Iris pigment epithelial cell (primary cell): ENCODE results near the gene MTCP1.

Source experiments
- DNase-seq: peaks from one replicate; pipeline ENCODE4 v3.0.0-alpha.2; 2011; ENCODE audit warnings: low read depth

MTCP1 gene, protein sequence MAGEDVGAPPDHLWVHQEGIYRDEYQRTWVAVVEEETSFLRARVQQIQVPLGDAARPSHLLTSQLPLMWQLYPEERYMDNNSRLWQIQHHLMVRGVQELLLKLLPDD

GRCh38 chrX:155070975-155071693, at the start of gene MTCP1, which contains the start of the genes BRCC3 and CMC4:
TSS of gene MTCP1 (minus strand) at chrX:155071136. CDS start at chrX:155066010, 5,126 bp downstream.
TSS of gene BRCC3 (plus strand) at chrX:155071508. CDS start at chrX:155071528, 20 bp downstream.
TSS of gene CMC4 (minus strand) at chrX:155071136. CDS start at chrX:155064023, 7,113 bp downstream.
- DNase-seq: peak; percentile 76

GRCh38 chrX:155115174-155115819, 44.4 kb upstream of the MTCP1 start:
- DNase-seq: no peak

- no peak for DNase-seq
Observed at GRCh38 chrX:155113097-155113496, 42.2 kb upstream of the MTCP1 start.

DNA sequence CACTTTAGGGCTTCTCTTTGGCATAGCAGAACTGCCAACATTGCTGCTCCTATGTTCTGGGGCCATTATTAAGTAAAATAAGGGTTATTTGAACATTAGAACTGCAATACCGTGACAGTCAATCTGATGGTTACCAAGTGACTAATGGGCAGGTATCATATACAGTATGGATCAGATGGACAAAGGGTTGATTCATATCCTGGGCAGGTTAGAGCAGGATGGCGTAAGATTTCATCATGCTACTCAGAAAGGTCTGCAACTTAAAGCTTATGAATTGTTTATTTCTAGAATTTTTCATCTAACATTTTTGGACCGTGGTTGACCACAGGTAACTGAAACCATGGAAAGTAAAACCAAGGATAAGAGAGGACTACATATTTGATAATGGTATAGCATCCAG, 41.2 kb upstream of the MTCP1 start:
- DNase-seq: peak; percentile 24

GRCh38 chrX:155108427-155108826, 37.5 kb upstream of the MTCP1 start:
- DNase-seq: no peak

DNA sequence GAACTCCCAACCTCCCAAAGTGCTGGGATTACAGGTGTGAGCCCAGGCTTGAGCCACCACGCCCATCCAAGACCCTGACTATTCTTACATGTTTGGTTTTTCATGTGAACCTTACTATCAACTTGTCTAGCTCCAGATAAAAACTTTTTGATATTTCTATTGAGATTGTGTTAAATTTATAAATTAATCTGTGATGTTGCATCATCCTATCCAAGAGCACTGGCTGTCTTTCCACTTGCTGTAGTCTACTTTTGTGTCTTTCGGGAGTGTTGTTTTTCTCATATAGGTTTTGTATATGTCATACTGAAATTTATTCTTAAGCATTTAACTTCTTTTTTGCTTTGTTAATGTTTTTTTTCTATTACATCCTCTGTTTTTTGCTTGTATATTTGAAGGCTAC, 35.0 kb upstream of the MTCP1 start:
- no peak for DNase-seq

- DNase-seq: peak; percentile 15
Observed at GRCh38 chrX:155094468-155095061, 23.6 kb upstream of the MTCP1 start.

DNA sequence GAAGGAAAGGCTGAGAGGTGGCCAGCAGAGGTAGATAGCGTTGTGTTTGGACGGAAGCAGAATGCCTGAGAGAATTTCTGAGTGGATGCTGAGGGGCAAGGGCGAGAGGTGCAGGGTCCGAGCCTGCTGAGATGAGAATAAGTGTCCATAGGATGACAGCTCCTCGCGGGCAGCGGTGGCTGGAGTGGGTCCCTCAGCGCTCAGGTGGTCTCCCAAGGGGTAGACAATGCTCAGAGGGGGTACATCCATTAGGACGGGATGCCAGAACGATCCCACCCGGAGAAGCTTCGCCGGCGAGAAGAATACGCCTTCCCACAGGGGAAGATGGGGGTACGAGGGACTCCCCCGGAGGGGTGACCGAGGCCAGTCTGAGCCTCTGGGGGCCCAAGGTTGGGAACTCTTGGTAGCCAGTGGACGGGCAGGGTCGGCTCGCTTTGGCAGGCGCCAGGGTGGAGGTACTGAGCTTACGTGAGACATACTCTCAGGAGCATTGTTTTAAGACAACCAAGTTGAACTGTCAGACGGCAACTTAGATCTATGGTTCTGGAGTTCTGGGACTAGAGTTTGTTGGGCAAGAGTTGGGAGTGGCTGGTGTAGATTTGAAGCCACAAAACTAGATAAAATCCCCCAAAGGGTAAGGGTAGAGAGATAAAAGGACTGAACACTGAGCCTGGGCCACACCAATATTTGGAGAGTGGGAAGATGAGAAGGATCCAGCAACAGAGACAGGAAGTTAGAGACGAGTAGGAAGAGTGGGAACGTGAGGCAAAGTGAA, 16.2 kb upstream of the MTCP1 start:
- no peak for DNase-seq

DNA sequence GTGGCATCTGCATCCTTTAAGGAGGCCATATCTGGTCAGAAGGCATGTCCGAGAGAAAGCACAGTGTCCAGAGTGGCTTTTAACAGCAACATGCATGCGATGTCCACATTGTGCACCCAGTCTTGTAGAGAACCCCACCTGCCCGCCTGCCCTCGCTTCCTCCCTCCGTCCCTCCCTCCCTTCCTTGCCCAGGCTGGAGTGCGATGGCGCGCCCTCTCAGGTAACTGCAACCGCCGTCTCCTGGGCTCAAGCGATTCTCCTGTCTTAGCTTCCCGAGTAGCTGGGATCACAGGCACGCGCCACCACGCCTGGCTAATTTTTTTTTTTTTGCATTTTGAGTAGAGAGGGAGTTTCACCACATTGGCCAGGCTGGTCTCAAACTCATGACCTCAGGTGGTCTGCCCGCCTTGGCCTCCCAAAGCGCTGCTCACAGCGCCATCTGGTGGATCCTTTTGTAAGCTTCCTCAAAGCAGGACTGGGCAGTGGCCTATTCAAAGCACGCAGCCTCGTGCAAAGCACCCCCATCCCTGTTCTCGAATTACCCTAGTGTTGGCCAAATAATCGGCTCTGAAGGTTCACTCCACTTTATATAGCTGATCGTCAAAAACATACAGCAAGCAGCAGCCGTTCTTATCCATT, 15.4 kb upstream of the MTCP1 start:
- peak; percentile 16 for DNase-seq

DNA sequence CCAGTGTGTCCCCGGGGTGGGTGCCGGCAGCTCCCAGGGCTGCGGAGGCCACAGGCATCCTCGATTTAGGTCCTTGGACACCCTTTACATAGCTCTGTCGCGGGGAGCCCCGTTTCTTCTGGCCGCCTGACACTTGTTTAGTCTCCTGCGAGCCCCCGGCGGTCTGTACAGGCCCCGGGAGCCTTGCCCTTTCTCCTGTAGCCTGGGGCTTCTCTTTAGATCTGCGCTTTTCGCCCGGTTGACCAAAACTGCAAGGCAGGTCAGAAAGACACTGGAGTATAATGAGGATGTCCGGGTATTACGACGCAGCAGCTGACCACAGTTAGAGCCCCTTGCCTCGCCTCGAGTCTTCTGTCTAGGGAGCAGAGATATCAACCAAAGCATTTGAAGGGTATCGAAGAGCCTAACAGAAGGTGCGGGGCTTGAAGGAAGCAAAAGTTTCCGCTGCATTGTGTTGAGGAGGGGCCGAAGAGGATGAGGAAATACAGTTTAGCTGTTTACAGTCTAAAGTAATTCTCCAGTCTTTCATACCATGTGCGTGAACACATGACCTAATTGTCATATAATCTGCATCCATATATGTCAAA, 851 bp upstream of the MTCP1 start:
- no peak for DNase-seq

DNA sequence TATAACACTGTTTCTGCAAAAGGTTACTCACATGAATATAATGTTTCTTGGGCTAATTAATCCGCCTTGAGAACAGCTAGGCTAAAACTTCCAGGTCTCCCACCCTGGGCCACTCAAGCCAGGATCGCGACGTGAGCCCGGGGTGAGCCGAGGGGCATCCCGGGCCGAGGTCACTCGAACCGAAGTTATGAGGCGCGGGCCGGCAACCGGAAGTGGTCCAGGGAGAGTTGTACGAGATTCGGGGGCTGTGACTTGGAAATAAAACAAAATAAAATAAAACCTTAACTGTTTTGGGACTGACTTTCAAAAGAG, 317 bp downstream of the MTCP1 start:
- DNase-seq: no peak

GRCh38 chrX:155070038-155070437, 898 bp downstream of the MTCP1 start:
- DNase-seq: no peak

GRCh38 chrX:155069414-155069813, 1.5 kb downstream of the MTCP1 start:
- no peak for DNase-seq

DNA sequence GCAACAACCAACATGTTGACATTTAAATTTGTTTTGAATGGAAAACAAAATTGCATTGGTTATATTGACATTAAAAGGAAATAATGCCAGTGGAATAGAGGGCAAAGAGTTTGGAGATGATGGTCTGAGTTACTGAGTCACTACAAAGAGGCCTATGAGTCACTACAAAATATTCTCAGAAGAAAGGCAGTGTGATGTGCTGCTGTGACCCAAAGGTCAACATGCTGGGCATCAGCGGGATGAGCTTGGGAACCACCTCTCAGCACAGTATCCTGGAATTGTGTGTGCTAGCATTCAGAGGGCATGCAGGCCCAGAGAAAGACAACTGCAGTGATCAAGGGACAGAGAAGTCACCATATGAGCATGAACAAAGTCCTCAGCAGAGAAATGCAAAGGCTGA, 2.8 kb downstream of the MTCP1 start:
- peak; percentile 61 for DNase-seq

- peak; percentile 72 for DNase-seq
Observed at GRCh38 chrX:155065035-155065734, 5.8 kb downstream of the MTCP1 start.

GRCh38 chrX:155061760-155062159, 9.2 kb downstream of the MTCP1 start:
- no peak for DNase-seq

- peak; percentile 67 for DNase-seq
Observed at GRCh38 chrX:155056877-155057792, 13.8 kb downstream of the MTCP1 start.

DNA sequence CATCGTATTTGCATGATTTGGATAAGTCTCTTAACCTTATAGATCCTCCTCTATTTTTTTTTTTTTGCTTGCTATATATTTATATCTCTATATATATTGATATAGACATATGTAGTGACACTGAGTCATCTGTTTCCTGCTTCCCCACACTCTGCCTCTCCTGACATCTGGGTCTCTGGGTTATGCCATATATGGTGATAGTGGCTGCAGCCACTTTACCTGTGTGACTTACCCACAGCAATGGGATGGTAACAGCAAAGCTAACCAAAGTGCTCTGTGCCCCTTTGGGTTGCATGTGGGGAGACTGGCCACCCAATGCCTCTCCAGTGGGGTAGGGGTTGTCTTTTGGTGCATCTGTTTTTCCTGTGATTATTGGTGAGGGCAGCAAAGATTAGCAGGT, 14.5 kb downstream of the MTCP1 start:
- DNase-seq: no peak

GRCh38 chrX:155055494-155055893, 15.4 kb downstream of the MTCP1 start:
- no peak for DNase-seq

GRCh38 chrX:155054255-155054654, 16.7 kb downstream of the MTCP1 start:
- DNase-seq: no peak
